Hair follicular keratinocyte (primary cell): ENCODE data around the gene NCK1. TPM values are rescaled to one million over a fixed set of nuclear protein-coding genes. Genes with fewer than 3 reads are reported as not detected.

Experiments used
- total RNA-seq: library from RNA; depleted of rRNA; stranded (reverse); fragments of >200 nt; gene quantifications from 2 replicates; pipeline ENCODE4 v1.2.3, GENCODE V29; 2015

The NCK1 gene
- 25.2 and 27.0 TPM in 2 replicates for total RNA-seq

GRCh38 chr3:136861890-136862616, at the start of gene NCK1:
Gene NCK1, plus strand, starts transcription at chr3:136862208. Its CDS starts 65,794 bp downstream, at chr3:136928002.

GRCh38 chr3:136818769-136819391, 43.1 kb upstream of the NCK1 start, which contains the start of gene SLC35G2:
Gene SLC35G2, plus strand, starts transcription at chr3:136819126. Its CDS starts 35,335 bp downstream, at chr3:136854461.

GRCh38 chr3:136957751-136958288, 95.8 kb downstream of the NCK1 start, which contains the start of gene IL20RB:
Gene IL20RB, plus strand, starts transcription at chr3:136957983. Its CDS starts 131 bp downstream, at chr3:136958114.

Other genes starting within 250 kb of the NCK1 start
- gene STAG1, start 109.8 kb upstream of the NCK1 start, total RNA-seq = 10.2 and 11.2 TPM in 2 replicates
- 7.3 and 8.2 TPM in 2 replicates for gene SLC35G2, start 43.1 kb upstream of the NCK1 start, total RNA-seq
- gene IL20RB, start 95.8 kb downstream of the NCK1 start, total RNA-seq = 75.2 and 175 TPM in 2 replicates